Panc1 (cell line): Measurements from ENCODE around the gene SLN. TPM values are rescaled to one million over a fixed set of nuclear protein-coding genes. Genes with fewer than 3 reads are reported as not detected.

Experiments
- ATAC-seq: fragments of 200-7000 bp; cut with Tn5 transposase; 2 replicates; pipeline ENCODE4 v1.9.1; 2020; ENCODE audit warnings: mild to moderate bottlenecking, moderate library complexity
- BruUV-seq: library from RNA; stranded (reverse); fragments of 400-500 nt; replicated peaks from 2 replicates; lab custom pipeline; 2021; lab: Mats Ljungman, UMichigan
- CTCF ChIA-PET: fragments of 300-600 bp; sonication (Branson Sonifier 250); formaldehyde crosslinking; loops from one replicate; lab custom pipeline; 2022; ENCODE audit warnings: antibody characterized with exemption; lab: Charles Lee
- POLR2A ChIA-PET: fragments of 300-600 bp; sonication (Branson Sonifier 250); formaldehyde crosslinking; loops from one replicate; lab custom pipeline; 2022; ENCODE audit warnings: antibody characterized with exemption; lab: Charles Lee
- DNase-seq: peaks from one replicate; pipeline ENCODE4 v3.0.0-alpha.2; 2010; ENCODE audit warnings: low read depth, low spot score
- H3K27ac ChIP-seq: 2 replicates; pipeline ENCODE4 v1.5.1; 2011; ENCODE audit warnings: mild to moderate bottlenecking, low read length, inconsistent platforms
- H3K27me3 ChIP-seq: fragments of 200-500 bp; sonication (Bioruptor generic); 2 replicates; pipeline ENCODE4 v1.6.0; 2014; ENCODE audit warnings: low read length, inconsistent platforms; ENCODE audit not compliant: control insufficient read depth, insufficient read depth
- H3K36me3 ChIP-seq: fragments of 200-500 bp; sonication (Bioruptor generic); 2 replicates; pipeline ENCODE4 v1.5.1; 2014; ENCODE audit warnings: inconsistent platforms, mild to moderate bottlenecking, low read length, moderate library complexity; ENCODE audit not compliant: control insufficient read depth, insufficient read depth
- H3K4me1 ChIP-seq: 2 replicates; pipeline ENCODE4 v1.5.1; 2011; ENCODE audit warnings: inconsistent platforms, mild to moderate bottlenecking, low read length, moderate library complexity; ENCODE audit not compliant: control insufficient read depth, insufficient read depth
- H3K4me3 ChIP-seq, 2 experiments: 2 replicates each; pipeline ENCODE4 v1.5.1; 2011 to 2012; ENCODE audit warnings: low read depth in 2 of 2, low read length in 2 of 2, mild to moderate bottlenecking in 2 of 2, inconsistent platforms in 1 of 2, moderate library complexity in 1 of 2
- H3K9me3 ChIP-seq: fragments of 200-500 bp; sonication (Bioruptor generic); 2 replicates; pipeline ENCODE4 v1.5.1; 2014; ENCODE audit warnings: low read depth, mild to moderate bottlenecking, inconsistent platforms, low read length, moderate library complexity; ENCODE audit not compliant: control insufficient read depth, insufficient read depth
- POLR2AphosphoS5 ChIP-seq: IDR thresholded peaks from 2 replicates; pipeline ENCODE4 v1.6.1; 2012; ENCODE audit warnings: mild to moderate bottlenecking, low read depth, low read length, moderate library complexity
- SIN3A ChIP-seq: IDR thresholded peaks from 2 replicates; pipeline ENCODE4 v1.6.1; 2012; ENCODE audit warnings: low read depth, mild to moderate bottlenecking, low read length, moderate library complexity, borderline replicate concordance; ENCODE audit not compliant: insufficient read depth
- TCF7L2 ChIP-seq: IDR thresholded peaks from 2 replicates; pipeline ENCODE4 v1.6.1; 2011; ENCODE audit warnings: mild to moderate bottlenecking, low read depth, low read length, inconsistent platforms
- in situ Hi-C: cut with HindIII; loops from 2 replicates; pipeline ENCODE4 v1.10.0; 2016; ENCODE audit warnings: low sequenced_read_pairs, low pct_unique_long_range_greater_than_20kb
- intact Hi-C: fragments of 100-400 bp; cut with micrococcal nuclease; formaldehyde crosslinking; loops from one replicate; pipeline ENCODE4 v1.10.0; 2022; ENCODE audit not compliant: unreplicated experiment
- total RNA-seq: library from RNA; stranded (reverse); gene quantifications from one replicate; pipeline ENCODE4 v1.2.1, GENCODE V29; 2021; ENCODE audit not compliant: unreplicated experiment
- TF ChIP-seq, protein P1 (sequence below), 2 experiments: IDR thresholded peaks; 2 replicates each; pipeline ENCODE4 v1.6.1; 2011 to 2012; ENCODE audit warnings: low read depth in 2 of 2, control low read depth in 1 of 2, low read length in 1 of 2, mild to moderate bottlenecking in 1 of 2, moderate library complexity in 1 of 2; ENCODE audit not compliant: insufficient read depth in 1 of 2
- TF ChIP-seq, protein P2 (sequence below): fragments of 450-650 bp; IDR thresholded peaks from 2 replicates; pipeline ENCODE4 v1.5.1; 2017; ENCODE audit warnings: mild to moderate bottlenecking

The SLN gene
- total RNA-seq, 1 experiment from 2014 or later: not detected

DNA sequence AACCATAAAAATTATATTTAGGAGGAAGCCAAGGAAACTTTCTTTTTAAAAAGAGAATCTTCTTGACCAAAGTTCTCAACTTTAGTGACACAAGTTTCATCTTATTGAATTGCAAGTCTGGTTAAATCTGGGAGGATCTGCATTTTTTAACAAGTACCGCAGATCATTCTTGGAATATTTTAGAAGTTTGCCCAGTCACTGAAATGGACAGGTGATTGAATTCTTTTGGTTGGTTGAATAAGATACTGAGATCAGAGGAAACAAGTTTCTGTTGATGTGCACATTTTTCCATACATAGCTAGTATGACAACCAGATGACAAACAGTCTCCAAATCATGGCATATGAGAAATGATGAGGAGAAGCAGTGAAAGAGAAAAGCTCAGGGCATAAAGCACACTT, 50.2 kb downstream of the SLN start:
- no peaks in the 10 kb centered on the region for H3K27me3 ChIP-seq

DNA sequence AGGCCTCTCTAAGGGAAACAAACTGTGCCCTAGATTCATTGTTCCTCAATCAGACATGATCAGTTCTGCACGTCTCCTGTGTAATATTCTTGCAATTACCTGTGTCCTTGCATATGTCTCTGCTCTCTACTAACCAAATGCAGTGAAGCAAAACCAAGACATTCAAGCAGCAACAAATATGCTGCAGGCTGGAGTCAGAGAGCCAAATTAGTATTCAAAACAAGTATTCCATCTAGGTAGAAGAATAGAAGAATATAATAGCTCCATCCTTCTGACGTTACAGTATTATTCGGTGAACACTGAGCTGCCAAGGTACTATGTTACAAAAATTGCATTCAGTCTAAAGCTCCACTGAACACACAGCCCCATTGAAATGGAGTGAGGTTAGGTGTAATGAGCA, 51.8 kb downstream of the SLN start:
- POLR2A ChIA-PET: no interaction called here
- Histone ChIP-seq H3K27me3 (no peaks in the 10 kb centered on the region), H3K4me3 (no peak overlapping the region), H3K27ac (no peak overlapping the region), H3K9me3 (no peaks in the 10 kb centered on the region), H3K36me3 (no peaks in the 10 kb centered on the region), H3K4me1 (no peaks in the 10 kb centered on the region)
- ATAC-seq: no peak
- TF ChIP-seq, protein P1, sequence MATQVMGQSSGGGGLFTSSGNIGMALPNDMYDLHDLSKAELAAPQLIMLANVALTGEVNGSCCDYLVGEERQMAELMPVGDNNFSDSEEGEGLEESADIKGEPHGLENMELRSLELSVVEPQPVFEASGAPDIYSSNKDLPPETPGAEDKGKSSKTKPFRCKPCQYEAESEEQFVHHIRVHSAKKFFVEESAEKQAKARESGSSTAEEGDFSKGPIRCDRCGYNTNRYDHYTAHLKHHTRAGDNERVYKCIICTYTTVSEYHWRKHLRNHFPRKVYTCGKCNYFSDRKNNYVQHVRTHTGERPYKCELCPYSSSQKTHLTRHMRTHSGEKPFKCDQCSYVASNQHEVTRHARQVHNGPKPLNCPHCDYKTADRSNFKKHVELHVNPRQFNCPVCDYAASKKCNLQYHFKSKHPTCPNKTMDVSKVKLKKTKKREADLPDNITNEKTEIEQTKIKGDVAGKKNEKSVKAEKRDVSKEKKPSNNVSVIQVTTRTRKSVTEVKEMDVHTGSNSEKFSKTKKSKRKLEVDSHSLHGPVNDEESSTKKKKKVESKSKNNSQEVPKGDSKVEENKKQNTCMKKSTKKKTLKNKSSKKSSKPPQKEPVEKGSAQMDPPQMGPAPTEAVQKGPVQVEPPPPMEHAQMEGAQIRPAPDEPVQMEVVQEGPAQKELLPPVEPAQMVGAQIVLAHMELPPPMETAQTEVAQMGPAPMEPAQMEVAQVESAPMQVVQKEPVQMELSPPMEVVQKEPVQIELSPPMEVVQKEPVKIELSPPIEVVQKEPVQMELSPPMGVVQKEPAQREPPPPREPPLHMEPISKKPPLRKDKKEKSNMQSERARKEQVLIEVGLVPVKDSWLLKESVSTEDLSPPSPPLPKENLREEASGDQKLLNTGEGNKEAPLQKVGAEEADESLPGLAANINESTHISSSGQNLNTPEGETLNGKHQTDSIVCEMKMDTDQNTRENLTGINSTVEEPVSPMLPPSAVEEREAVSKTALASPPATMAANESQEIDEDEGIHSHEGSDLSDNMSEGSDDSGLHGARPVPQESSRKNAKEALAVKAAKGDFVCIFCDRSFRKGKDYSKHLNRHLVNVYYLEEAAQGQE (IDR thresholded peaks at IDR 0.05; ENCODE audit: insufficient read depth in 1 of 2, low read depth in 2 of 2, low read length in 1 of 2): no peak
- TF ChIP-seq SIN3A: no peak
- no peak for TF ChIP-seq TCF7L2
- no peak for TF ChIP-seq POLR2AphosphoS5
- TF ChIP-seq, protein P2, sequence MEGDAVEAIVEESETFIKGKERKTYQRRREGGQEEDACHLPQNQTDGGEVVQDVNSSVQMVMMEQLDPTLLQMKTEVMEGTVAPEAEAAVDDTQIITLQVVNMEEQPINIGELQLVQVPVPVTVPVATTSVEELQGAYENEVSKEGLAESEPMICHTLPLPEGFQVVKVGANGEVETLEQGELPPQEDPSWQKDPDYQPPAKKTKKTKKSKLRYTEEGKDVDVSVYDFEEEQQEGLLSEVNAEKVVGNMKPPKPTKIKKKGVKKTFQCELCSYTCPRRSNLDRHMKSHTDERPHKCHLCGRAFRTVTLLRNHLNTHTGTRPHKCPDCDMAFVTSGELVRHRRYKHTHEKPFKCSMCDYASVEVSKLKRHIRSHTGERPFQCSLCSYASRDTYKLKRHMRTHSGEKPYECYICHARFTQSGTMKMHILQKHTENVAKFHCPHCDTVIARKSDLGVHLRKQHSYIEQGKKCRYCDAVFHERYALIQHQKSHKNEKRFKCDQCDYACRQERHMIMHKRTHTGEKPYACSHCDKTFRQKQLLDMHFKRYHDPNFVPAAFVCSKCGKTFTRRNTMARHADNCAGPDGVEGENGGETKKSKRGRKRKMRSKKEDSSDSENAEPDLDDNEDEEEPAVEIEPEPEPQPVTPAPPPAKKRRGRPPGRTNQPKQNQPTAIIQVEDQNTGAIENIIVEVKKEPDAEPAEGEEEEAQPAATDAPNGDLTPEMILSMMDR: no peak
- no TSS peak for BruUV-seq
- CTCF ChIA-PET: no interaction called here
- in situ Hi-C loops: no loop called here
- intact Hi-C loops: no loop called here
- no peak for DNase-seq

More for the DNA sequence above, 50.2 kb downstream of the SLN start:
- ChIA-PET POLR2A (no interaction called here), CTCF (interaction anchor here (0.6 kb wide), 1 partner anchor 8 kb away, joined by 4 read pairs; no protein-coding TSS in a partner anchor)
- TF ChIP-seq, protein P2: no peak
- TF ChIP-seq, protein P1 (IDR thresholded peaks at IDR 0.05; ENCODE audit: insufficient read depth in 1 of 2, low read depth in 2 of 2, low read length in 1 of 2): no peak
- TF ChIP-seq TCF7L2 (no peak), SIN3A (no peak), POLR2AphosphoS5 (no peak)
- DNase-seq (no peak), ATAC-seq (no peak)
- H3K4me3 ChIP-seq: no peak overlapping the region
- H3K4me1 ChIP-seq: no peaks in the 10 kb centered on the region
- no TSS peak for BruUV-seq
- no peaks in the 10 kb centered on the region for H3K36me3 ChIP-seq
- intact Hi-C loops: no loop called here
- H3K27ac ChIP-seq: no peak overlapping the region
- in situ Hi-C loops: no loop called here
- no peaks in the 10 kb centered on the region for H3K9me3 ChIP-seq
